Mesendoderm (in vitro differentiated cells): ENCODE measurements around the gene TCP11X2. TPM values are rescaled to one million over a fixed set of nuclear protein-coding genes. Genes with fewer than 3 reads are reported as not detected.
A peak's percentile ranks its signal among the peaks of the same experiment; 100 is the strongest.
"Not testable (repeated sequence)": the region's sequence is repeated elsewhere in the genome, so short reads cannot be mapped to it uniquely, and the experiment has no call there.

Experiments used
- DNase-seq: peaks from one replicate; pipeline ENCODE4 v3.0.0; 2013
- H2AK5ac ChIP-seq: 2 replicates; pipeline ENCODE4 v1.6.1; 2013; ENCODE audit warnings: low read length, inconsistent platforms
- H2BK120ac ChIP-seq: 2 replicates; pipeline ENCODE4 v1.6.1; 2013; ENCODE audit warnings: low read depth, mild to moderate bottlenecking, low read length, moderate library complexity, mixed read lengths
- H2BK15ac ChIP-seq: replicated peaks from 2 replicates; pipeline ENCODE4 v1.6.1; 2013; ENCODE audit warnings: low read depth, mild to moderate bottlenecking, moderate library complexity
- H2BK5ac ChIP-seq: 2 replicates; pipeline ENCODE4 v1.6.1; 2013; ENCODE audit warnings: low read length, inconsistent platforms
- H3K18ac ChIP-seq: 2 replicates; pipeline ENCODE4 v1.6.1; 2013; ENCODE audit warnings: mild to moderate bottlenecking, low read length, mixed read lengths
- H3K23ac ChIP-seq: one replicate; pipeline ENCODE4 v1.6.1; 2013; ENCODE audit warnings: low read length
- H3K27ac ChIP-seq: 2 replicates; pipeline ENCODE4 v1.5.1; 2013; ENCODE audit warnings: low read depth, mild to moderate bottlenecking, inconsistent platforms, low read length, moderate library complexity
- H3K27me3 ChIP-seq: 2 replicates; pipeline ENCODE4 v1.6.1; 2013; ENCODE audit warnings: low read length, control low read depth, mild to moderate bottlenecking, inconsistent platforms; ENCODE audit not compliant: insufficient read depth, poor library complexity
- H3K36me3 ChIP-seq: 2 replicates; pipeline ENCODE4 v1.6.1; 2013; ENCODE audit warnings: low read length, inconsistent platforms; ENCODE audit not compliant: control insufficient read depth, insufficient read depth
- H3K4ac ChIP-seq: one replicate; pipeline ENCODE4 v1.6.1; 2013; ENCODE audit warnings: low read depth, mild to moderate bottlenecking, low read length, moderate library complexity
- H3K4me1 ChIP-seq: 2 replicates; pipeline ENCODE4 v1.6.1; 2013; ENCODE audit warnings: low read depth, low read length, inconsistent platforms; ENCODE audit not compliant: control insufficient read depth
- H3K4me2 ChIP-seq: 2 replicates; pipeline ENCODE4 v1.6.1; 2013; ENCODE audit warnings: low read length
- H3K4me3 ChIP-seq: 2 replicates; pipeline ENCODE4 v1.5.1; 2013; ENCODE audit warnings: mild to moderate bottlenecking, low read length
- H3K56ac ChIP-seq: one replicate; pipeline ENCODE4 v1.6.1; 2013; ENCODE audit warnings: low read length
- H3K79me1 ChIP-seq: 2 replicates; pipeline ENCODE4 v1.6.1; 2013; ENCODE audit warnings: low read length, inconsistent platforms
- H3K79me2 ChIP-seq: 2 replicates; pipeline ENCODE4 v1.6.1; 2013; ENCODE audit warnings: mild to moderate bottlenecking, low read length; ENCODE audit not compliant: control insufficient read depth, insufficient read depth
- H3K9ac ChIP-seq: 2 replicates; pipeline ENCODE4 v1.6.1; 2013; ENCODE audit warnings: low read length, inconsistent platforms
- H4K5ac ChIP-seq: one replicate; pipeline ENCODE4 v1.6.1; 2013; ENCODE audit warnings: low read length
- H4K8ac ChIP-seq: one replicate; pipeline ENCODE4 v1.6.1; 2013; ENCODE audit warnings: low read depth, mild to moderate bottlenecking, control low read depth, low read length, moderate library complexity
- WGBS: extraction: QIAGEN DNeasy Blood & Tissue Kit; methylation state at CpG from one replicate; pipeline ENCODE4 v1.1.7; 2013; ENCODE audit warnings: low lambda C conversion rate, missing lambda C conversion rate; ENCODE audit not compliant: insufficient coverage; ENCODE audit errors: extremely low coverage; 5-methylcytosine and 5-hydroxymethylcytosine counted together
- polyA plus RNA-seq, 2 experiments: library from polyadenylated mRNA; stranded (reverse); fragments of 200-250 nt; gene quantifications; one replicate each; pipeline ENCODE4 v1.2.3, GENCODE V29; 2013

The TCP11X2 gene
- 0.13 TPM for polyA plus RNA-seq (2013, experiment 1 of 2)
- 0.10 TPM for polyA plus RNA-seq (2013, experiment 2 of 2)

GRCh38 chrX:102471762-102472220 lies at the start of gene TCP11X2:
Gene TCP11X2 (minus strand): TSS chrX:102471812.
- not testable (repeated sequence) for DNase-seq, H3K79me1 ChIP-seq, H2BK5ac ChIP-seq, H4K8ac ChIP-seq, H3K4ac ChIP-seq, H3K27me3 ChIP-seq, H3K56ac ChIP-seq, H3K4me2 ChIP-seq, H3K79me2 ChIP-seq, H3K23ac ChIP-seq, H3K18ac ChIP-seq, H3K27ac ChIP-seq, H3K9ac ChIP-seq, H2AK5ac ChIP-seq, H2BK120ac ChIP-seq, H4K5ac ChIP-seq, H3K4me1 ChIP-seq, H2BK15ac ChIP-seq, H3K36me3 ChIP-seq, H3K4me3 ChIP-seq
- WGBS: no CpG with 5 or more reads among the region's 17 CpGs

GRCh38 chrX:102517326-102517725 lies 45.7 kb upstream of the TCP11X2 start:
- H3K4me1 ChIP-seq: no peaks in the 10 kb centered on the region

GRCh38 chrX:102515975-102516941 lies 44.6 kb upstream of the TCP11X2 start, which contains the start of gene TMSB15A:
Gene TMSB15A (minus strand): TSS chrX:102516739.
- H3K4me2 ChIP-seq: peak within 1 kb of the TSS; percentile 19
- DNase-seq: peak; percentile 80
- H3K23ac ChIP-seq: no peak within 1 kb of the TSS
- no peaks in the 10 kb centered on the region for H3K79me1 ChIP-seq
- no peak within 1 kb of the TSS for H4K5ac ChIP-seq
- no CpG with 5 or more reads among the region's 62 CpGs for whole genome bisulfite sequencing
- H2BK15ac ChIP-seq: no peak within 1 kb of the TSS
- no peak within 1 kb of the TSS for H2BK120ac ChIP-seq
- H3K27me3 ChIP-seq: no peaks in the 10 kb centered on the region
- no peak within 1 kb of the TSS for H3K27ac ChIP-seq
- H2AK5ac ChIP-seq: no peak within 1 kb of the TSS
- H3K56ac ChIP-seq: peak within 1 kb of the TSS; percentile 85
- no peak within 1 kb of the TSS for H4K8ac ChIP-seq
- H3K9ac ChIP-seq: peak within 1 kb of the TSS; percentile 77
- H3K4me1 ChIP-seq: no peaks in the 10 kb centered on the region
- H3K18ac ChIP-seq: peak within 1 kb of the TSS; percentile 51
- no peaks in the 10 kb centered on the region for H3K36me3 ChIP-seq
- H3K4me3 ChIP-seq: peak within 1 kb of the TSS; percentile 64
- H2BK5ac ChIP-seq: no peak within 1 kb of the TSS
- no peaks in the 10 kb centered on the region for H3K79me2 ChIP-seq
- H3K4ac ChIP-seq: no peak within 1 kb of the TSS

More at GRCh38 chrX:102517326-102517725, 45.7 kb upstream of the TCP11X2 start:
- DNase-seq: peak; percentile 29
- H4K5ac ChIP-seq: no peak overlapping the region
- no peaks in the 10 kb centered on the region for H3K27me3 ChIP-seq
- H3K23ac ChIP-seq: no peak overlapping the region
- H3K4me2 ChIP-seq: no peak overlapping the region
- H2BK5ac ChIP-seq: no peak overlapping the region
- WGBS: no CpG with 5 or more reads among the region's 7 CpGs
- H3K4me3 ChIP-seq: no peak overlapping the region
- no peak overlapping the region for H3K18ac ChIP-seq
- no peaks in the 10 kb centered on the region for H3K79me1 ChIP-seq
- H2BK120ac ChIP-seq: no peak overlapping the region
- no peak overlapping the region for H2BK15ac ChIP-seq
- H3K56ac ChIP-seq: no peak overlapping the region
- H3K79me2 ChIP-seq: no peaks in the 10 kb centered on the region
- H4K8ac ChIP-seq: no peak overlapping the region
- no peaks in the 10 kb centered on the region for H3K36me3 ChIP-seq
- no peak overlapping the region for H3K9ac ChIP-seq
- H3K4ac ChIP-seq: no peak overlapping the region
- H3K27ac ChIP-seq: no peak overlapping the region
- H2AK5ac ChIP-seq: no peak overlapping the region

GRCh38 chrX:102514536-102514935 lies 42.9 kb upstream of the TCP11X2 start:
- Histone ChIP-seq H2BK120ac (no peak overlapping the region), H2BK5ac (no peak overlapping the region), H4K5ac (no peak overlapping the region), H3K4me2 (no peak overlapping the region), H3K4me1 (no peaks in the 10 kb centered on the region), H3K79me1 (no peaks in the 10 kb centered on the region), H3K36me3 (no peaks in the 10 kb centered on the region), H3K56ac (no peak overlapping the region), H3K27ac (no peak overlapping the region), H3K18ac (no peak overlapping the region), H2BK15ac (no peak overlapping the region), H3K4me3 (no peak overlapping the region), H3K79me2 (no peaks in the 10 kb centered on the region), H3K27me3 (no peaks in the 10 kb centered on the region), H4K8ac (no peak overlapping the region), H3K4ac (no peak overlapping the region), H3K23ac (no peak overlapping the region), H2AK5ac (no peak overlapping the region), H3K9ac (no peak overlapping the region)
- WGBS: no CpG with 5 or more reads among the region's 1 CpG
- DNase-seq: no peak

- Histone ChIP-seq H3K4me2 (no peak overlapping the region), H3K79me2 (no peaks in the 10 kb centered on the region), H3K36me3 (no peaks in the 10 kb centered on the region), H2BK5ac (no peak overlapping the region), H2AK5ac (no peak overlapping the region), H3K4me1 (no peaks in the 10 kb centered on the region), H3K4ac (no peak overlapping the region), H2BK120ac (no peak overlapping the region), H3K9ac (no peak overlapping the region), H3K27ac (no peak overlapping the region), H3K27me3 (no peaks in the 10 kb centered on the region), H3K56ac (no peak overlapping the region), H4K5ac (no peak overlapping the region), H3K79me1 (no peaks in the 10 kb centered on the region), H3K18ac (no peak overlapping the region), H3K23ac (no peak overlapping the region), H2BK15ac (no peak overlapping the region), H4K8ac (no peak overlapping the region), H3K4me3 (no peak overlapping the region)
- no CpG with 5 or more reads among the region's 2 CpGs for WGBS
- no peak for DNase-seq
These were observed 27.1 kb upstream of the TCP11X2 start for GRCh38 chrX:102498732-102499131.
